Measurements from ENCODE around the gene ST8SIA6.

DNA sequence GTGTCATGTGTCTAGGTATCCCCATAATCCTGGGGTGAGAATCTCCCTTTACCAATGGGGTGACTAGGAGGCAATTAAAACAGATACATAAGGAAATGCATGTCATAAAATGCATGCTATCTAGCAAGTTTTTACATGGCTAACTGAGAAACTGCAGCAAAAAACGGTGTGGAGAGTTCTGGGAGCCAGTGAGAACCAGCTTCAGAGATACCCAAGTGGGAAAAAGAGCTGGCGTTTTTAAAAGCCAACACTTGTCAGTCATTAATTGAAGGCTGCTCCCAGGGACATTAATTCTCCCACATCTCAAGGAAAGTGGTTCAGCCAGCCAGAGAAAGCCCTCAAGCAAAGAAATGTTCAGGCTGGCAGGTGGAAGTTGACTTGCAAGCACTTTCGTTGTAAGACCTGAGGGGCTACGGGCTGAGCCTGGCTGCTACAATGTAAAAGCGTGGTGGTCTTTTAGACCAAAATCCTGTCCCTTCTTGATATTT, 28.1 kb downstream of the ST8SIA6 start:
- TF ChIP-seq, protein P1, sequence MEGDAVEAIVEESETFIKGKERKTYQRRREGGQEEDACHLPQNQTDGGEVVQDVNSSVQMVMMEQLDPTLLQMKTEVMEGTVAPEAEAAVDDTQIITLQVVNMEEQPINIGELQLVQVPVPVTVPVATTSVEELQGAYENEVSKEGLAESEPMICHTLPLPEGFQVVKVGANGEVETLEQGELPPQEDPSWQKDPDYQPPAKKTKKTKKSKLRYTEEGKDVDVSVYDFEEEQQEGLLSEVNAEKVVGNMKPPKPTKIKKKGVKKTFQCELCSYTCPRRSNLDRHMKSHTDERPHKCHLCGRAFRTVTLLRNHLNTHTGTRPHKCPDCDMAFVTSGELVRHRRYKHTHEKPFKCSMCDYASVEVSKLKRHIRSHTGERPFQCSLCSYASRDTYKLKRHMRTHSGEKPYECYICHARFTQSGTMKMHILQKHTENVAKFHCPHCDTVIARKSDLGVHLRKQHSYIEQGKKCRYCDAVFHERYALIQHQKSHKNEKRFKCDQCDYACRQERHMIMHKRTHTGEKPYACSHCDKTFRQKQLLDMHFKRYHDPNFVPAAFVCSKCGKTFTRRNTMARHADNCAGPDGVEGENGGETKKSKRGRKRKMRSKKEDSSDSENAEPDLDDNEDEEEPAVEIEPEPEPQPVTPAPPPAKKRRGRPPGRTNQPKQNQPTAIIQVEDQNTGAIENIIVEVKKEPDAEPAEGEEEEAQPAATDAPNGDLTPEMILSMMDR (conservative IDR thresholded peaks at IDR 0.05; ENCODE audit: low read depth, low read length), result no peak
- TF ChIP-seq EZH2 (IDR thresholded peaks at IDR 0.05; ENCODE audit: borderline replicate concordance, low read depth, low read length, poor library complexity, severe bottlenecking), result no peak

All from A673 (cell line).